ENCODE measurements around the gene KRT24.

The KRT24 gene

DNA sequence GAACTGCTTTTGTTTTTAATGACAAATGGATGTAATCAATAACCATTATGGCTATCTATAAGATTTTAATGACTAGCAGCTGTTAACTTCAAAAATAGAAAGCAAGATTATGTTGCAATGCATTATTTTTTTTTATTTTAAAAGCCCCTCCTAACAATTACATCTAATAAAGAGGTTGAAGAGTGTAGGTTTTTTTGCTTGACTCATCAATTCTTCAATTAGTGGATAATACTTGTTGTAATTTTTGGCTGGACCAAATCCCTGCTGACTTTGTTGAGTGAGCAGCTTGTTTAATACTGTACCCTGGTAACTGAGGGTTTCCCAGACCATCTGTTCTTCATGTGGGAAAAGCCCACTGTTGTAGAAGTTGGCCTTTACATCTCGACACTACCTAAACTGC lies 27.4 kb upstream of the KRT24 start:
- no peaks in the 10 kb centered on the region for H3K9me3 ChIP-seq
- DNase-seq: no peak
- no peaks in the 10 kb centered on the region for H3K4me1 ChIP-seq
- H3K4me3 ChIP-seq (ENCODE audit: low read depth, low read length): no peak overlapping the region
- H3K27me3 ChIP-seq: peaks cover 56% of the 10 kb centered on the region
- H3K36me3 ChIP-seq: no peaks in the 10 kb centered on the region
- TF ChIP-seq, protein P1, sequence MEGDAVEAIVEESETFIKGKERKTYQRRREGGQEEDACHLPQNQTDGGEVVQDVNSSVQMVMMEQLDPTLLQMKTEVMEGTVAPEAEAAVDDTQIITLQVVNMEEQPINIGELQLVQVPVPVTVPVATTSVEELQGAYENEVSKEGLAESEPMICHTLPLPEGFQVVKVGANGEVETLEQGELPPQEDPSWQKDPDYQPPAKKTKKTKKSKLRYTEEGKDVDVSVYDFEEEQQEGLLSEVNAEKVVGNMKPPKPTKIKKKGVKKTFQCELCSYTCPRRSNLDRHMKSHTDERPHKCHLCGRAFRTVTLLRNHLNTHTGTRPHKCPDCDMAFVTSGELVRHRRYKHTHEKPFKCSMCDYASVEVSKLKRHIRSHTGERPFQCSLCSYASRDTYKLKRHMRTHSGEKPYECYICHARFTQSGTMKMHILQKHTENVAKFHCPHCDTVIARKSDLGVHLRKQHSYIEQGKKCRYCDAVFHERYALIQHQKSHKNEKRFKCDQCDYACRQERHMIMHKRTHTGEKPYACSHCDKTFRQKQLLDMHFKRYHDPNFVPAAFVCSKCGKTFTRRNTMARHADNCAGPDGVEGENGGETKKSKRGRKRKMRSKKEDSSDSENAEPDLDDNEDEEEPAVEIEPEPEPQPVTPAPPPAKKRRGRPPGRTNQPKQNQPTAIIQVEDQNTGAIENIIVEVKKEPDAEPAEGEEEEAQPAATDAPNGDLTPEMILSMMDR (IDR thresholded peaks at IDR 0.05; ENCODE audit: low read depth, low read length): no peak

- Histone ChIP-seq H3K27me3 (peaks cover 69% of the 10 kb centered on the region), H3K4me1 (no peaks in the 10 kb centered on the region), H3K4me3 (ENCODE audit: low read depth, low read length) (no peak overlapping the region), H3K36me3 (no peaks in the 10 kb centered on the region), H3K9me3 (no peaks in the 10 kb centered on the region)
- TF ChIP-seq, protein P1 (IDR thresholded peaks at IDR 0.05; ENCODE audit: low read depth, low read length): no peak
- DNase-seq: no peak
These were observed 24.1 kb upstream of the KRT24 start for GRCh38 chr17:40727447-40728231.

DNA sequence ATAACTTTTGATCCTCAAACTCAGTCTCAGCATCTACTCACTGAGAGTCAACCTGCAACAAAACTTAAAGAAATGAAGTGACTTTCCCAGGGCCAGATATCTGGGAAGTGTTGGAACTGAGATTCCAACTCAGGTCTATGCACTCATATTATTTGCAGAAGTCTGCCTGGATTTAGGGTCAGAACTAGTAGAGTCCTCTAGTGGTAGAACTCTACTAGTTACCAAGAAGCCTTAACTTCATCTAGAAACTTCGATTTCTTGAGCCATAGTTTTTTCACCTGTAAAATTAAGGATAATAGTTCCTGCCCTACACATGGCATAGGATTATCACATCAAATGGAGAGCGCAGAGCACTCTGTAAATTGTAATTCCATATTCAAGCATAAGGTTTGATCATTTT lies 23.4 kb upstream of the KRT24 start:
- DNase-seq: no peak
- H3K4me1 ChIP-seq: no peaks in the 10 kb centered on the region

GRCh38 chr17:40724656-40725055 lies 21.1 kb upstream of the KRT24 start:
- no peak for DNase-seq
- TF ChIP-seq, protein P1 (IDR thresholded peaks at IDR 0.05; ENCODE audit: low read depth, low read length): no peak
- H3K27me3 ChIP-seq: peaks cover 71% of the 10 kb centered on the region
- no peaks in the 10 kb centered on the region for H3K36me3 ChIP-seq
- no peaks in the 10 kb centered on the region for H3K9me3 ChIP-seq
- H3K4me3 ChIP-seq (ENCODE audit: low read depth, low read length): no peak overlapping the region
- H3K4me1 ChIP-seq: no peaks in the 10 kb centered on the region

More for the DNA sequence above, 23.4 kb upstream of the KRT24 start:
- peaks cover 68% of the 10 kb centered on the region for H3K27me3 ChIP-seq
- H3K36me3 ChIP-seq: no peaks in the 10 kb centered on the region
- TF ChIP-seq, protein P1 (IDR thresholded peaks at IDR 0.05; ENCODE audit: low read depth, low read length): no peak; the same call in 1 of the 2 replicates
- no peaks in the 10 kb centered on the region for H3K9me3 ChIP-seq
- H3K4me3 ChIP-seq (ENCODE audit: low read depth, low read length): no peak overlapping the region

- Histone ChIP-seq H3K4me3 (ENCODE audit: low read depth, low read length) (no peak overlapping the region), H3K4me1 (no peaks in the 10 kb centered on the region), H3K27me3 (peaks cover 82% of the 10 kb centered on the region), H3K9me3 (no peaks in the 10 kb centered on the region), H3K36me3 (no peaks in the 10 kb centered on the region)
- no peak for DNase-seq
- TF ChIP-seq, protein P1 (IDR thresholded peaks at IDR 0.05; ENCODE audit: low read depth, low read length): no peak
These were observed 18.7 kb upstream of the KRT24 start for GRCh38 chr17:40722241-40722640.

GRCh38 chr17:40720899-40721298 lies 17.3 kb upstream of the KRT24 start:
- Histone ChIP-seq H3K4me1 (no peaks in the 10 kb centered on the region), H3K4me3 (ENCODE audit: low read depth, low read length) (no peak overlapping the region), H3K36me3 (no peaks in the 10 kb centered on the region), H3K27me3 (peaks cover 77% of the 10 kb centered on the region), H3K9me3 (no peaks in the 10 kb centered on the region)
- TF ChIP-seq, protein P1 (IDR thresholded peaks at IDR 0.05; ENCODE audit: low read depth, low read length): no peak
- DNase-seq: no peak
